CD4-positive, alpha-beta T cell treated with Interleukin-4 for 4 hours (primary cell): ENCODE results near the gene NR4A2.
A peak's percentile ranks its signal among the peaks of the same experiment; 100 is the strongest.

Experiments used
- DNase-seq: peaks from one replicate; pipeline ENCODE4 v3.0.0-alpha.2; 2020

The NR4A2 gene

DNA sequence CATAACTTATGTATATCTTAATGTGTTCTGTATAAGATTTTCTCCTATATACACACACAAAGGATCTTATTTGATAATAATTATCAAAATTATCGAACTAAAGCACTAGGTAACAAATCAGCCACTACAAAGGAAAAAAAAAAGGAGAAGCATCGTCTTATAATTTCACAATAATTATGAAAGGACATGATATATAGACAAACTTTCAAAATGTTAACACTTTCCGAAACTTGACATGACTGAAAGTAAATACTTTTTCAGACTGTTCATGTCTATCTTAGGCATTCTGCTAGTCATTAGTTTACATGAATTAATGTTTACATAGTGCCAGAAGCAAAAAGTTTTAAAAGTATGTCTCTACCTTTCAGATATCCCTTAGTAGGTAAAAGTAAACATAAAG, 7.3 kb upstream of the NR4A2 start:
- no peak for DNase-seq

DNA sequence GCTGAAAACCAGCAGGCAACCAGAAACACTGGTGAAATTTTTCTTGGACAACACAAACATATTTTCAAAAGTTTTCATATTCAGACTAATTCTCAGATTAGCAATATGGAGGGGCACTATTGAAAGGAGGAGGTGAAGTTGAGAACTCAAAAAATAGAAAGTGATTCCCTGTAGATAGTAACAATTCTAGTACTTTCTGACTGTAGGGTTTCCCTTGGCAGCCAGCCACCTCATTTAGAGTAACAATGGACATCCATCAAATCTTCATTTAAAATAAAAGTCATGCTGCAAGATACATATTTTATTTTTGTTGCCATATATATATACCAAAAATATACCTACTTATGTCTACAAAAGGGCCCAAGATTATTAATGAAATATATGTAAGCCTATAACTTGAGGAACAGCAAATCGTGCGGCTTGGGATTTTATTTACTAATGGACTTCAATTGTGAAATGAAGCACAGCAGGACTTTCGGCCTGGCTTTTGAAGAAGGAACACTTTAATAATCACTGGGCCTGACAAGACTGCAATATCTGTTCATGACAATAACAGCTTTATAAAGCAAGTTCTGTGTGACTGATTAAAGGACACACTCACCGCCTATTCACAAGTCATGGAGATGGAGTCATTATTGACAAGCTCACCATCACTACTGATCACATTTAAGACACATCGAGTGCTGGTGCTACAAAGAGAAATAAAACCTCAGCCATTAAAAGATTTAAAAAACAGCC, 6.8 kb upstream of the NR4A2 start:
- DNase-seq = no peak

DNA sequence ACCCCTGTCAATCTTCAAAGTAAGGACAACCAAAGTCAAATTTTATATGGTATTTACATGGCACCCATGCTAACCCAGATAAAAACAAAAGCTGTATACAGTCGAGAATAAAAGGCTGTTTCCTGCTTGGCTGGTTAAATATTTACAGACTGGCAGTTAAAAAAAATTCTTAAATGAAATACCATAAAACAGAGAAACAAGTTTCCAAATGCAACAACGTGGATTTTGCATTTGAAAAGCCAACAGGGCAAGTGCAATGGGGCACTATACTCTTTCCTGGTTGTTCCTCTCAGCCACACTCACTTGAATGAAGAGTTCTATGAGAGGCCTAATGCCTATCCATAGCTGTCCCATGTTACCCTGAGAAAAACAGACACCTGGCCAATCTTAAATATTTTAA, 6.1 kb upstream of the NR4A2 start:
- no peak for DNase-seq

DNA sequence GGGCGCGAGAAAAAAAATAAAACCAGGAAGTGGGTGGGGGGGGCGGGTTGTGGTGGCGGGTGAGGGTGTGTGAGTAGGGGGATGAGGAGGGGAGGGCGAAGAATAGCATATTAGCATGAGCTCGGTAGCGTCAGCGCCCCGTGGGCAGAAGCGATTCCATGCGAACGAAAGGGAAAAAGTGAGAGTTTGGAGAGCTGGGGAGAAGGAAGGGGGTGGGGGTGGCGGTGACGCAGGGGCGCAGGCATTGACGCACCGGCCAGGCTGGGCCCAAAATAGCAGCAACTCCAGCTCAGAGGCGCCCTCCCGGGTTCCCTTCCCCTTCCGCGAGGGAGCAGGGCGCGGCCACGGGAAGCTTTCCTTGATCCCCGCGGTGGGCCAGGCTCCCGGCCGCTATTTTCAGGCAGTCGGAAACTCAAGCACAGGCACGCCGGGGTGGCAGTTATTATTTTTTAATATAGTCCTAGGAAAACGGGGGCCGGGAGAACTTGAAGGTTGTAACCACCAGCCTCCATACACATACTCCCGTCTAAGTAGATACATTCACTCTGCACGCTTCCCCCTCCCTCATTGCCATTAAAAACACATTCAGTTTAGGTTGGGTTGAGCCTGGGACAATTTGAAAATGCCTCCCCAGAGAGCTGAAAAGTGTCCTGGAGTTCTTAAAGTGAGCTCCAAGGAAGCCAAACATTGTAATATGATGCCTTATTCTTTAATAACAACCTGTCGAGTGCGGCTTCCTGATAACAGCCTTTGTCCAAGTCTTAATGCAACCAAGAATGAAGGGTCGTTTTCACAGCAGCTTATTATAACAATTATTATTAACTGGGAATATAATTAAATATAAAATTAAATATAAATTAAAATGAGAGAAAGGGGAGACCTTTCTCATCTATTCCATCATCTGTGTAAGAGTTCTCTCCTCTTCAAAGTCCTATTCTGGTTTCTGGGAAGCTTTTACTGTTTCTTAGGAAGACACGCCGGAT, 2.3 kb upstream of the NR4A2 start:
- peak; percentile 75 for DNase-seq

DNA sequence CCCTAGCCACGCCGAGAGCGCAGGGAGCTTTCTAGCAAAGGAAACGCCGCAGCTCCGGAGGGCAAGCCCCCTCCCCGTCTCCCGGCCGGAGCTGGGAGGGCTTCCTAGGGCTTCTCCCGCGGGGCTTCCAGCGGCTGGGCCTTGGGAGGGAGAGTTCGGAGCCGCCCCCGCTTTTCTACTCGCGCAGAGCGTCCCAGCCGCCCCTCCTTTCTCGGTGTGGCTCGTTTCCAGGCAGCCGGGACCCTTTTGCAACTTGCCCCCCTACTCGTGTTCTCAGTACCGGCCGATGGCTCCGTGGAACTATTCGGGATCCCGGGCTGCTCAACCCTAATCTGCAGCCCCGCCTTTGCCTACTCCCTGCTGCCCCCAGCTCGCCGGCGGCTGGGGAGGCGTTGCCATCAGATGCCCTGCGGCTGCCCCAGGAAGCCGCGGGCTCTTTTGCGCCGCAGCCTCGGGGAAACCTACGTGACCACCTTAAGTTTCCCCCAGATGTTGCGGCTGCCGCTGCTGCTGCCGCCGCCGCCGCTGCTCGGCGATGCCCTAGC, 1.5 kb upstream of the NR4A2 start:
- DNase-seq = peak; percentile 30

DNA sequence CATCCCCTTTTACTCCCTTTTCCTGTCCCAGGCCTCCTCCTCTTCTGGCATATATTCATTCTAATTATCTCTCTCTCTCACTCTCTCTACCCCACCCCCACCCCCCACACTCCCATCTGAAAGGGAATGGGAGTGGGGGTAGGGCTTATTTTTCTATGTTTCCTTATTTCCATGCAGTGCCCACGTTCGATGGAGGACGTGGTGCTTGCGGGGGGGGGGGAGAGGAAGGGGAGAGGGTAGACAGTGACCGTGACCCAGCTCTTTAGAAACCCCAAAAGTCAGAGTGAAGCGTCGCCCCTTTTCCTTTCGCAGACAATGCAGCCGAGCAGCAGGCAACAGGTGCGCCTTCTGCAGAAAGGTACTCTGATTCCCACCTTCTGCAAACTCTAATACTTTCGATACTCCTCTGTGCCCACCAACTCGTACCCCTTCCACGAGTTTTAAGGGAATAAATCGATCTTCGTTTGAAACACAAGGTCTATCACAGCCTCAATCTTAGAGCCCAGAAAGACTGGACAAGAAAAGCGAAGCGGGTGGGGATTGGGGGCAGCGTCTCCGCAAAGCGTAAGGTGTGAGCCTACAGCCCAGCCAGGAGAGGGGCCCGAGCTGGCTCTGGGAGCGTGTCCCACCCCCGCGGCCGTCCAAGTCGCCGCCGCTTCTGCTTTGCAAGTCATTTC, 891 bp upstream of the NR4A2 start:
- DNase-seq = no peak

DNA sequence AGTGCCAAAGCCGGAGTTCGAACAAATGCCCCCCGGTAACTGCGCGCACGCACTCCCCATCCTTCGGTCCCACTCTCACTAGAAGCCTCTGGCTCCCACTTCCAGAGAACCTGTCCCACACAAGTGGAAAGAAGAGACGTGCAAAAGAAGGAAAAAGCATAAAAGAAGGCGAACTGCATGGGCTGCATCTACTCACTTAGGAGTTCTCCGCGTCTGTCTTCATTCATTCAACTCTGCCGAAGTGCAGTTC, 312 bp downstream of the NR4A2 start:
- no peak for DNase-seq

DNA sequence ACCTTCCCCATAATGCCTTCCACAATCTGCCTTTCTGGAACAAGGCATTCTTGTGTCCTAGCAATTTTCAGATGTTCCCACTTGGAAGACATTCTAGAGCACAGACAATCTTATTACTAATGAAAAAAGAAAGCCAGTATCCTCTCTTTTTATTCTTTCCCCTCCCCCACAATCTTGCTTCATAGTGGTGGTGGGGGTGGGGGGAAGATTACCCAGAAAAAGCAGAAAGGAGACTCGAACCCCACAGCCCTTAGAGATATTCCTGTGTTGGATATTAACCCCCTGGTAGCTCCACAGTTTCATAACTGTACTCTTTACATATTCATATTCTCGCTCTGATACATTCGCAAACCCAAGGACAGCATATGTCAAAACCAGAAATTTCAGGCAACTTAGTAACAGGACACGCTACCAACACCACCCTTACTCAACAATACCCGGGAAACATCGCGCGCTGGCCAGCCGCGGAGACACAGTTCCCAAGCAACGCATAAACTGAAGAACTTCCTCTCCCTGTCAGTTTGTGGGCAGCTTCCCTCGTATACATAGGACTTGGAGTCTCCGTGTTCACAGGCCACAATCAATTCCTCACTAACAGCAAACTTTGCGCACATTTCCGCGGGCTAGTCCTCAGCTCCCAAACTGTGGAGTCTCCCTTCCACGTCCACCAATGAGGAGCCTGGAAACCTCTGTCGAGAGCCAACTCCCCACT, 793 bp downstream of the NR4A2 start:
- DNase-seq = peak; percentile 23

DNA sequence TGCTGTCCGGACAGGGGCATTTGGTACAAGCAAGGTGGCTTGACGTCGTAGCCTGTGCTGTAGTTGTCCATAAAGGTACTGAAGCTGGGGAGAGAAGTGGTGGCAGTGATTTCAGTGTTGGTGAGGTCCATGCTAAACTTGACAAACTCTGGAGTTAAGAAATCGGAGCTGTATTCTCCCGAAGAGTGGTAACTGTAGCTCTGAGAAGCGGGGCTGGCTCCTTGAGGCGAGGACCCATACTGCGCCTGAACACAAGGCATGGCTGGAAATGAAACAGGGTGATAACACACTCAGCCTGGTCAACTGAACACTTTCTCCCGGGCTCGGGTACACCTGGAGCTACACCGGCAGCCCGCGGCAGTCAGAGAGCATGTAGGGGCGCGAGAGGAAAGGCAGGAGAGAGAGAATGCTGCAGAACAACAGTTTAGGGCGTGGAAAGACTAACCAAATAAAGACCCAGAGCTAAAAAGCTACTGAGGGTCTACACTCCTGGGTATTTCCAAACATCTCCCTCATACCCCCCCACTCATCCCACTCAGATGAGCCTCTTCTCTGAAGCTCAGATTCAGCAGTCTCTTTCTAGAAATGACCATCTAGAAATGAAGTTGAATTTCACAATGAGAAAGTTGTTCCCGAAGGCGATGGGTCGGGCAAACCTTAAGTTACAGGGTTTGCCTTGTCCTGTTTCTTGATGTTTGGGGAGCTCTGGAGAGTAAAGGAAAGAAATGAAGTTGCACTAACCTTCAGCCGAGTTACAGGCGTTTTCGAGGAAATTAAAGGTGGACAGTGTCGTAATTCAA, 2.4 kb downstream of the NR4A2 start:
- no peak for DNase-seq

DNA sequence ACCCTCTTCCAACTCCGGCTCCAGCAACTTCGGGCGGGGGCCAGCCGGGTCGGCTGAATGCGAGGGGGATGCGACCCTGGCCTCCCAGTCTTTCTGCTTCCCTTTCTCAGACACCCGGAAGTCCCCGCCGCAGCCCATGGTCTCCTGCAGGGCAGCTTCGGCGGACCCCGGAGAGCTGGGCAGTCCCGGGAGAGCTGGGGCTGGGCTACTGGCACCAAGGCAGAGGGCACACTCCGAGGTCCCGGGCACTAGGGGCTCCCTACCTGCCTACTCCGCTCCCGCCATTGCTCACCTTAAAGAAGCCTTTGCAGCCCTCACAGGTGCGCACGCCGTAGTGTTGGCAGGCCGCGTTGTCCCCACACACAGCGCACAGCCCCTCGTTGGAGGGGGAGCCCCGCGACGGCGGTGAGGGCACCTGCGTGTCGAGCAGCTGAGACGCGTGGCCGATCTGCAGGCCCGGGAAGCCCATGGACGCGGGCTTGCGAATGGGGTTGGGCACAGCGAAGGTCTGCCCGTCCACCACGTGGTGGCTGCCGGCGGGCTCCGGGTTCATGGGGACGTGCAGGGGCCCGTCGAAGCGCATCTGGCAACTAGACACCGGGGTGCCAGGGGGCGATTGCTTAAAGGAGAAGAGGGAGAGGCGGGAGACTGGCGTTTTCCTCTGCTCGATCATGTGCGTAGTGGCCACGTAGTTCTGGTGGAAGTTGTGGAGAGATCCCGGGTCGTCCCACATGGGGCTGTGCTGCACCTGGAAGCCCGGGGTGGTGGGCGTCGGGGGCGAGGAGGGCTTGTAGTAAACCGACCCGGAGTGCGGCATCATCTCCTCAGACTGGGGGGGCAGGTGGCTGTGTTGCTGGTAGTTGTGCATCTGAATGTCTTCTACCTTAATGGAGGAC, 3.2 kb downstream of the NR4A2 start:
- no peak for DNase-seq

DNA sequence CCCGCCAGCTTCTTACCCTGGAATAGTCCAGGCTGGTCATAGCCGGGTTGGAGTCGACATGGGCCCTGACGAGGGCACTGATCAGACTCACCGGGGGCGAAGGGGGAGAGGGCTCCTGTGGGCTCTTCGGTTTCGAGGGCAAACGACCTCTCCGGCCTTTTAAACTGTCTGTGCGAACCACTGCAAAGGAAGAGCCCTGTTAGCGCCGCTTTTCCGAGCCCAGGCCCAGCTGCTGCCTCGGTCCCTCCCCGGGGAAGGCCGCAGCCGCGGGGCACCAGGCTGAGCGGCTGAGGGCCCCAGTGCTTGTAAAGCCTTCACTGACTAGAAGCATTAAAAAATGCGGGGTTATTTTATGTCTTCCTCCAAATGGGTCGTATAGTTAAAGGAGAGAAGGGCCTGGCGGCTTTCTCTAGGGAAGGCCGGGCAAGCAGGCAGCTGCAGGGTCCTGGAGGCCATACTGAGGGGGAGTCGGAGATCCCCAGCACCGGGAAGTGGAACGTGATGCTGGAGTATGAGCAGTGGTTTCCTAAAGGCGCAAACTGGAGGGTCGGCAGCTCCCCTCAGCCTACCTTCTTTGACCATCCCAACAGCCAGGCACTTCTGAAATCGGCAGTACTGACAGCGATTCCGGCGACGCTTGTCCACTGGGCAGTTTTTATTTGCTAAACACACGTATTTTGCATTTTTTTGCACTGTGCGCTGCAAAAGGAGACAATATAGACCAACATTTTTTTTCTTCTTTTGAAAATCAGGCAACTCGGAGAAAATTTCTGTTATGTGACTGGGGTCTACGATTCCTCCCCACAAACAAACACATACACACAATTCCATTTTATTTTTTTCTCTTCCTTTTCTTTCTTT, 4.5 kb downstream of the NR4A2 start:
- no peak for DNase-seq

DNA sequence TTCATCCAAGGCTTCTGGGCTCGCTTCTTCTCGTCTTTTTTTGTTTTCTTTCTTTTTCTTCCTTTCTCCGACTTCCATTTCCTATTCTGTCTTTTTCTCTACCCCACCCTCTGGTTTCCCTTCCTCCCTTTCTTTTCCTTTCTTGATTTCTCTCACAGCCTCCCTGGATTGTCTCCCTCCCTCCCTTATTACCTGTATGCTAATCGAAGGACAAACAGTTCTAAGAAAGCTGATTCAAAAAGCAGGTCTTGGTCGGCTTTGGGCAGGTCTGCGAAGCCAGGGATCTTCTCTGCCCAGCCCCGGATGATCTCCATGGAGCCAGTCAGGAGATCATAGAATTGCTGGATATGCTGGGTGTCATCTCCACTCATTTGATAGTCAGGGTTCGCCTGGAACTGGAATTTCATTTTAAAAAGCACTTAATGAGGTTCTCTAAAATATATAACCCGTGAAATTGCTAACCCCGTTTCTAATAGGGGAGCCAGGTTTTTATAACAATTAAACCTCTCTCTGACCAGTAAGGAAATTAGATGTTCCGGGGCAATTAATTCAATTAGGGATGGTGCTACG, 5.9 kb downstream of the NR4A2 start:
- no peak for DNase-seq

DNA sequence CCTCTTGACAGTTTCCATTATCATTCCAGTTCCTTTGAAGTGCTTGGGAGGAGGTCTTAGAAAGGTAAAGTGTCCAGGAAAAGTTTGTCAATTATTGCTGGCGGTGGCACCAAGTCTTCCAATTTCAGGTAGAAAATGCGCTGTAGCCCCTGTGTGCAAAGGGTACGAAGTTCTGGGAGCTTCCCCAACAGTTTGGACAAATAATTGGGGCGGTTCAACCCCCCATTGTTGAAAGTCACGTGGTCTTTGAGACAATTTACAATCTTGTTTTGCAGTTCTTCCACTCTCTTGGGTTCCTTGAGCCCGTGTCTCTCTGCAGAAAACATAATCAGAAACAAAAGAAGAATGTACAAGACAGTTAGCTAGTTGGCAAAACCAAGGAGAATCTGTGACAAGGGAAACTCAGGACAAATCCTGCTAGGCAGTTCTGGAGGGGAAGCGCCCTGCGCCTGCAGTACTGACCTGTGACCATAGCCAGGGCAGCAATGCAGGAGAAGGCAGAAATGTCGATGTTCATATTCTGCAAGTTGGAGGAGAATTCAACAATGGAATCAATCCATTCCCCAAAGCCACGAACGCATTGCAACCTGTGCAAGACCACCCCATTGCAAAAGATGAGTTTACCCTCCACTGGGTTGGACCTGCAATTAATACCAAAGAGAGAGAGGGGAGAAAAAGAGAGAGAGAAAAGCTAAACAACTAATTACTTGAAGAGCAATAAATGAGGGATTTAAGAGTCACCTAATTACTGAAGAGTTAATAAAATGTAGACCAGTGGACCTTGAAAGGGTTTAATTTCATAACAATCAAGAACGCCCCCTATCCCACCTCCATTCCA, 6.6 kb downstream of the NR4A2 start:
- no peak for DNase-seq

DNA sequence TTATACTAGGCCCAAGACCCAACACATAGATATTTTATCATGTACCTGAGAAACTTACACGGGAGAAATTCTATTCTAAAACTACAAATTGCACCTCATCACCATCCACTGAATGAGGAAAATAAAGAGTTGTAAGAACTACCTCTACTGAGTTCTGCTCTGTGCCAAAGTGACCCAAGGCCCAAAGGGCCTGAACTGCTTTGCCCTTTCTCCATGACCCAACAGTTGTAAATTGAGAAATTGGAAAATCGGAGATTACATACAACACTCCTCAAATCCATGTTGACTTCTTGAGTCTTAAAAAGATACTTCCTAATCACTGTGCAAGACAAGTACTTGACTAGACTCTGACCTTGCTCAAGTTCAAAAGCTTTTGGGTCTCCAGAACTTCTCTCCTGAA, 8.8 kb downstream of the NR4A2 start:
- no peak for DNase-seq

DNA sequence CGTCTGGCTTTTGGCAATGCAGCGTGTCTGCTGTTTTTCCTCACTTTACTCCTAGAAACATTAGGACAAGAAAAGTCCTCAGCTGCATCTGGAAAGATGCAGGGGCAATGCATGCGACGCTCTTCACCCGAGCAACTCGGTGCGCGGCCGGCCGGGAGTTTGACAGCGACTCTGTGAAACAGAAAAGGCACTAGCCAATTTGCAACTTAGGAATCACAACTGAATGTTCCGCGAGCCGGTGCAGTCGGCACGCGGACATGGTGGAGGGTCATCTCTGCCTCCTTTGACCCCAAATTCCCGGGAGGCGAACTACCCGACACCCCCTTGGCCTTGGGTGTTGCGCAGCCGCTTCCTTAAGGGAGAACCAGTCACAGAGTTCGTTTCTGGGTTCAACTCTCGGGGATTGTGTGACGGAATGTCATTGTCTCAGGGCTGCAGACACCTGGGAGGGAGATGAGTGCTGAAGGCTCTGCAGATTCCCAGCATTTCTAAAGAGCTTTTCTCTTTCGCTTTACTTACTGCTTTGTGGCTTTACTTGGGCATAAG, 9.8 kb downstream of the NR4A2 start:
- DNase-seq = no peak

DNA sequence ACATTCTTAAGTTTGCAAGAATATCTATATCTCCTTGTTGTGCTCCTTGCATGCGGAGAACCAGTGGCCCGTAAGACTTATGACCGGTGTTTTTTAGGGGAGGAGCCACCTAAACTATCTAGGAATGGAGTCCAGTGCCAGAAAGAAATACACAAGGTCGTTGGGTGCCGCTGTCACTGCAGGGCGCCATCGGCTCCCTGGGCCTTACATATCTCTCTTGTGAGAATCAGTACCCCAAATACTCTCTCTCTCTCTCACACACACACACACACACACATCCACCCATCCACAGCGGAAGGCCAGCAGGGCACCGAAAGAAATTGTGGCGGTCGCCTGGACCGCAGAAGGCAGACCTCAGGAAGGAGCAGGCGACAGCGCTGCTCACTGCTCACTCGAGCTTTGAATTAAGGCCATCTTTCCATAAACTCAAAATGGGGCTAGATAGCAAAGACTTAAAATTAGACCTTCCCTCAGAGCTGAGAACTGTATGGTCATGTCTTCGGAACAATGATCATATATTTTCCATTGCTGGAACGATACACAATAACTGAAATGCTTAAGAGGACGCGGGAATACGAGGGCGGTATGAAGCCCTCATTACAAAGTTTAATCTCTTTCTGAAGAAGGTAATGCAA, 10.4 kb downstream of the NR4A2 start:
- DNase-seq = no peak

DNA sequence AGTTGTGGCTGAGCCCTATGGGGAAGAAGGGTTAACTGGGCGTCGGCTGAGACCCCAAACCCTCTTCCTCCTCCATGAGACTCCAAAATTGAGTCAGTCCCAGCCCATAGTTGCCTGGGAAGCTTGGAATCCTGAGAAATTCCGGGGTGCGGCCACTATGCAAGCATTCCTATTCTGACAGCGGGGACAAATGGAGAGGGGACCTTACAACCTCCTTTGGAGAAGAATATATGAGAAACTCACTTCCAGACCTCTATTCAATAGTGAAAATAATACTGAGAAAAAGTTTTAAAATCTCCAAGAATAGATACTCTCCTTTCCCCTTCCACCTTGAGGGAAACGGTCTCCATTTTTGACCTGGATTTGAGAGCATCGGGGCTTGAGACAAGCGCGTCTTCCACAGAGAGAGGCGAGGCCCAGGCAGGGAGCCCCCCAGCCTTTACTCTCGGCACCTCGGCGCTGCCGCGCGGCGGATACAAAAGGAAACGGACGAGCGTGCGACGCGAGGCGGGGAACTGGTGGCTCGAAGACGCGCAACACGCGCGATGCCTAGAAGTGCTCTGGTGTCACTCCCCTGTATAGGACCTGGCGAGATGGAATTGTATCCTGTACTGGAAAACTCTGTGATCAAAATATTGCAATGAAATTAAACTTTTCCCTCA, 11.1 kb downstream of the NR4A2 start:
- no peak for DNase-seq
